Neural progenitor cell (in vitro differentiated cells): ENCODE measurements around the gene TAGLN.

ENCODE experiments used
- EZH2phosphoT487 ChIP-seq: fragments of 200-600 bp; sonication (generic); IDR thresholded peaks from 2 replicates; pipeline ENCODE4 v1.6.1; 2017; ENCODE audit warnings: antibody characterized with exemption
- TF ChIP-seq, protein P1 (sequence below): fragments of 200-600 bp; sonication (generic); IDR thresholded peaks from 2 replicates; pipeline ENCODE4 v1.5.1; 2017; ENCODE audit warnings: antibody characterized with exemption, mild to moderate bottlenecking

DNA sequence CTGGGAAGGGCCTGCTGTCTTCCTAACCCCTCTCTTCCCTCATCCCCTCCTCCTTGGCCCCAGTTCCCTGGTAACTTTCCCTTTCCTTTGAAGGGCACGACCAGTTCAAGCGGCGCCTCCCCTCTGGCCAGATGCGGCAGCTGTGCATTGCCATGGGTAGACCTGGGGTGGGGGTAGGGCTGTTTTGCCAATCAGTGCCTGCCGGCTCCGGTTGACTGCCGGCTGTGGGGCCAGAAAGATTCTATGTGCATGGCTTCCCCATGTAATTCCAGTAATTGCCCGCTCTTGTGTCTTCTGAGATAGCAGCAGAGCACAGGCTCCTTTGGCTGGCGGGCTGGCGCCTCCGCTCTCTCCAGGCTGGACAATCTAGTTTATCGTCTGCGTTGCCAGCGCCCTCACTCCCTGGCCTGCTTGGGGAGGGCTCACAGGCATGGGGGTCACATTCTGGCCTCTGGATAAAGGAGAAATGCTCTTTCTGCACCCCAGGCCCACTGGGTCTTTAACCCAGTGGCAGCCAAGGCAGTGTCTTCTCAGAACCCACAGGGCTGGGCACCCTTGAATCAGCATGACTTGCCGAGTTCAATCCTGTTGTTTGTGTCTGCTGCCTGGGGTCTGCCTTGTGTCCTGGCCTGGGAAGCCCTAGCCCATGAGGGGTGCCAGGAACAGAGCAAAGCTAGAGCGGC is 11.2 kb upstream of the TAGLN start:
- TF ChIP-seq, protein P1, sequence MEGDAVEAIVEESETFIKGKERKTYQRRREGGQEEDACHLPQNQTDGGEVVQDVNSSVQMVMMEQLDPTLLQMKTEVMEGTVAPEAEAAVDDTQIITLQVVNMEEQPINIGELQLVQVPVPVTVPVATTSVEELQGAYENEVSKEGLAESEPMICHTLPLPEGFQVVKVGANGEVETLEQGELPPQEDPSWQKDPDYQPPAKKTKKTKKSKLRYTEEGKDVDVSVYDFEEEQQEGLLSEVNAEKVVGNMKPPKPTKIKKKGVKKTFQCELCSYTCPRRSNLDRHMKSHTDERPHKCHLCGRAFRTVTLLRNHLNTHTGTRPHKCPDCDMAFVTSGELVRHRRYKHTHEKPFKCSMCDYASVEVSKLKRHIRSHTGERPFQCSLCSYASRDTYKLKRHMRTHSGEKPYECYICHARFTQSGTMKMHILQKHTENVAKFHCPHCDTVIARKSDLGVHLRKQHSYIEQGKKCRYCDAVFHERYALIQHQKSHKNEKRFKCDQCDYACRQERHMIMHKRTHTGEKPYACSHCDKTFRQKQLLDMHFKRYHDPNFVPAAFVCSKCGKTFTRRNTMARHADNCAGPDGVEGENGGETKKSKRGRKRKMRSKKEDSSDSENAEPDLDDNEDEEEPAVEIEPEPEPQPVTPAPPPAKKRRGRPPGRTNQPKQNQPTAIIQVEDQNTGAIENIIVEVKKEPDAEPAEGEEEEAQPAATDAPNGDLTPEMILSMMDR: no peak
- no peak for TF ChIP-seq EZH2phosphoT487
